Naive thymus-derived CD8-positive, alpha-beta T cell (primary cell): ENCODE results near the gene KRTAP10-10. TPM values are rescaled to one million over a fixed set of nuclear protein-coding genes. Genes with fewer than 3 reads are reported as not detected.

Experiments used
- polyA plus RNA-seq, 3 donors: library from polyadenylated mRNA; unstranded; fragments of 300-500 nt; fragmentation: Illumina TruSeq; gene quantifications; one replicate each; pipeline ENCODE4 v1.2.3, GENCODE V29; 2021
- total RNA-seq, 8 experiments: library from RNA in 2 of 8; stranded (reverse) in 2 of 8; gene quantifications; one replicate each; pipeline ENCODE4 v1.2.3 and lab custom pipeline; 2021 to 2026

Gene KRTAP10-10
- total and polyA plus RNA-seq, 5 experiments from 2014 or later, result not detected

Other genes starting within 250 kb of the KRTAP10-10 start
- under 1 TPM; 0.88 to 0.91 TPM for gene LRRC3, start 181.8 kb upstream of the KRTAP10-10 start, total RNA-seq
- under 1 TPM; 0.06 to 0.32 (median 0.08) TPM for gene LRRC3, start 181.8 kb upstream of the KRTAP10-10 start, polyA plus RNA-seq
- gene KRTAP10-1, start 97.2 kb upstream of the KRTAP10-10 start, total RNA-seq, result not detected
- not detected for gene KRTAP10-1, start 97.2 kb upstream of the KRTAP10-10 start, polyA plus RNA-seq
- not detected for gene KRTAP10-2, start 85.9 kb upstream of the KRTAP10-10 start, total RNA-seq
- not detected for gene KRTAP10-2, start 85.9 kb upstream of the KRTAP10-10 start, polyA plus RNA-seq
- gene KRTAP10-3, start 78.6 kb upstream of the KRTAP10-10 start, total RNA-seq, result not detected
- not detected for gene KRTAP10-3, start 78.6 kb upstream of the KRTAP10-10 start, polyA plus RNA-seq
- gene KRTAP10-4, start 63.6 kb upstream of the KRTAP10-10 start, total RNA-seq, result not detected
- not detected for gene KRTAP10-4, start 63.6 kb upstream of the KRTAP10-10 start, polyA plus RNA-seq
- gene KRTAP10-5, start 56.8 kb upstream of the KRTAP10-10 start, total RNA-seq, result not detected
- not detected for gene KRTAP10-5, start 56.8 kb upstream of the KRTAP10-10 start, polyA plus RNA-seq
- gene KRTAP10-6, start 44.9 kb upstream of the KRTAP10-10 start, total RNA-seq, result not detected
- not detected for gene KRTAP10-6, start 44.9 kb upstream of the KRTAP10-10 start, polyA plus RNA-seq
- gene KRTAP10-7, start 36.8 kb upstream of the KRTAP10-10 start, total RNA-seq, result not detected
- not detected for gene KRTAP10-7, start 36.8 kb upstream of the KRTAP10-10 start, polyA plus RNA-seq
- gene KRTAP10-8, start 25.3 kb upstream of the KRTAP10-10 start, total RNA-seq, result not detected
- not detected for gene KRTAP10-8, start 25.3 kb upstream of the KRTAP10-10 start, polyA plus RNA-seq
- gene KRTAP10-9, start 10.3 kb upstream of the KRTAP10-10 start, total RNA-seq, result not detected
- gene KRTAP10-9, start 10.3 kb upstream of the KRTAP10-10 start, polyA plus RNA-seq, result not detected
- gene KRTAP10-11, start 9.1 kb downstream of the KRTAP10-10 start, total RNA-seq, result not detected
- not detected for gene KRTAP10-11, start 9.1 kb downstream of the KRTAP10-10 start, polyA plus RNA-seq
- not detected for gene KRTAP12-4, start 17.3 kb downstream of the KRTAP10-10 start, total RNA-seq
- gene KRTAP12-4, start 17.3 kb downstream of the KRTAP10-10 start, polyA plus RNA-seq, result not detected
- gene KRTAP12-3, start 20.6 kb downstream of the KRTAP10-10 start, total RNA-seq, result not detected
- not detected for gene KRTAP12-3, start 20.6 kb downstream of the KRTAP10-10 start, polyA plus RNA-seq
- not detected for gene KRTAP12-2, start 29.6 kb downstream of the KRTAP10-10 start, total RNA-seq
- gene KRTAP12-2, start 29.6 kb downstream of the KRTAP10-10 start, polyA plus RNA-seq, result not detected
- gene KRTAP12-1, start 44.8 kb downstream of the KRTAP10-10 start, total RNA-seq, result not detected
- gene KRTAP12-1, start 44.8 kb downstream of the KRTAP10-10 start, polyA plus RNA-seq, result not detected
- gene KRTAP10-12, start 59.8 kb downstream of the KRTAP10-10 start, total RNA-seq, result not detected
- not detected for gene KRTAP10-12, start 59.8 kb downstream of the KRTAP10-10 start, polyA plus RNA-seq
- gene TSPEAR, start 74.2 kb downstream of the KRTAP10-10 start, total RNA-seq, result not detected
- gene TSPEAR, start 74.2 kb downstream of the KRTAP10-10 start, polyA plus RNA-seq, result under 1 TPM in 1 of 3 donors, not detected in 2; 0.07 TPM
- gene UBE2G2, start 164.5 kb downstream of the KRTAP10-10 start, total RNA-seq, result 100 to 1,000 TPM; 167 to 186 TPM
- gene UBE2G2, start 164.5 kb downstream of the KRTAP10-10 start, polyA plus RNA-seq, result 10 to 100 TPM; 56.2 to 72.8 (median 62.3) TPM
- 10 to 100 TPM; 50.2 to 54.6 TPM for gene SUMO3, start 180.7 kb downstream of the KRTAP10-10 start, total RNA-seq
- 10 to 100 TPM; 82.8 to 94.1 (median 86.7) TPM for gene SUMO3, start 180.7 kb downstream of the KRTAP10-10 start, polyA plus RNA-seq
- gene PTTG1IP, start 236.3 kb downstream of the KRTAP10-10 start, total RNA-seq, result 10 to 100 TPM; 62.0 to 68.7 TPM
- gene PTTG1IP, start 236.3 kb downstream of the KRTAP10-10 start, polyA plus RNA-seq, result 10 to 100 TPM; 42.4 to 54.1 (median 44.3) TPM